ENCODE data around the gene TIMM44.

TIMM44 gene

DNA sequence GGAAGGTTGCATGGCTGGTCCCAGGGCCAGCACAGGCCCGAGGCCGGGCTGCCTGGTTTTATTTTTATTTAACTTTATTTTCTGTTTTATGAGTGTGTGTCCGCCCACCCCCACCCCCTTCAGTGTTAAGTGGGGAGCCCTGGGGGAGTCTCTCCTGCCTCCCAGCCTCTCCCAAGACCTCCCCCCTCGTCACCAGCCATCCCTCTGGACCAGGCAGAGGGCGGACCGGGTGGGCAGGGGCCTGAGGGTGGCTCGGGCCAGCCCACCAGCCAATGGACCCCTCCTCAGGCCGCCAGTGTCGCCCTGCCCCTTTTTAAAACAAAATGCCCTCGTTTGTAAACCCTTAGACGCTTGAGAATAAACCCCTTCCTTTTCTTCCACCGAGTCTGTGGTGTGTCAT is 29.4 kb downstream of the TIMM44 start:
- H3K79me1 ChIP-seq (ENCODE audit: low read length), result no peaks in the 10 kb centered on the region
- H2BK15ac ChIP-seq (replicated peaks; ENCODE audit: low read depth), result no peak overlapping the region
- no peak overlapping the region for H3K18ac ChIP-seq (ENCODE audit: low read length)
- H2AK5ac ChIP-seq (ENCODE audit: low read length), result no peak overlapping the region
- no peak overlapping the region for H3K56ac ChIP-seq (ENCODE audit: low read length)
- H3K9ac ChIP-seq (ENCODE audit: low read length), result no peak overlapping the region
- no peak overlapping the region for H3K23ac ChIP-seq (ENCODE audit: low read length)
- H3K4me2 ChIP-seq (ENCODE audit: low read length), result no peak overlapping the region
- H3K4me1 ChIP-seq (ENCODE audit: control insufficient read depth, low read depth, low read length), result no peaks in the 10 kb centered on the region
- no peak overlapping the region for H4K8ac ChIP-seq (ENCODE audit: low read depth, low read length)
- no peak overlapping the region for H4K5ac ChIP-seq (ENCODE audit: low read length)
- WGBS (ENCODE audit: extremely low coverage, insufficient coverage, low lambda C conversion rate), result no CpG with 5 or more reads among the region's 12 CpGs
- no peak overlapping the region for H2BK5ac ChIP-seq (ENCODE audit: low read length)
- H3K4me3 ChIP-seq (ENCODE audit: low read length), result no peak overlapping the region
- no peak overlapping the region for H2BK120ac ChIP-seq (ENCODE audit: low read depth, low read length)
- H3K4ac ChIP-seq (ENCODE audit: low read depth, low read length), result no peak overlapping the region
- H3K79me2 ChIP-seq (ENCODE audit: control insufficient read depth, insufficient read depth, low read length), result no peaks in the 10 kb centered on the region
- H3K36me3 ChIP-seq (ENCODE audit: control insufficient read depth, insufficient read depth, low read length), result peaks cover 3% of the 10 kb centered on the region
- no peak for DNase-seq
- H3K27ac ChIP-seq (ENCODE audit: low read depth, low read length), result no peak overlapping the region
- peaks cover 19% of the 10 kb centered on the region for H3K27me3 ChIP-seq (ENCODE audit: insufficient read depth, low read length, poor library complexity)

DNA sequence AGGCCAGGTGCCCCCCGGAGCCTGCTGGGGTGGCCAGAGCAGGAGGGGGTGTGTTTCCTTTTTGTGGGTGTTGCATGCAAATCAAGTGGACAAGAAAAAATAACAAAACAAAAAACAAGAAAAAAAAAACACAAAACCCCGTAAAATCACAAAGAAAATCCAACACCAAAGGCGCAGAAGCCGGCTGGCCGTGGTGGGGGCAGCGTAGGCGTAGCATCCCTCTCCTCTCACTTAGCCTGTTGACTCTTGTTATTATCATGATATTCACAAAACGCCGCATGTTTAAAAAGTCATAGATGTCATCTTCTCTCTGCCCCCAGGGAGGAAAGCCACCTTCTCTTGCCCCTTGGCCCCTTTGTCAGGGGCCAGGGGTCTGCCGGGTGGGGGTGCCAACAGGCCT is 29.8 kb downstream of the TIMM44 start:
- H2BK15ac ChIP-seq (replicated peaks; ENCODE audit: low read depth), result no peak overlapping the region
- no peak overlapping the region for H4K5ac ChIP-seq (ENCODE audit: low read length)
- no peak overlapping the region for H3K4ac ChIP-seq (ENCODE audit: low read depth, low read length)
- H3K79me1 ChIP-seq (ENCODE audit: low read length), result no peaks in the 10 kb centered on the region
- no peak overlapping the region for H3K27ac ChIP-seq (ENCODE audit: low read depth, low read length)
- no peak for DNase-seq
- no peak overlapping the region for H4K8ac ChIP-seq (ENCODE audit: low read depth, low read length)
- H3K27me3 ChIP-seq (ENCODE audit: insufficient read depth, low read length, poor library complexity), result peaks cover 19% of the 10 kb centered on the region
- no peak overlapping the region for H2BK5ac ChIP-seq (ENCODE audit: low read length)
- H3K4me2 ChIP-seq (ENCODE audit: low read length), result no peak overlapping the region
- no peak overlapping the region for H3K18ac ChIP-seq (ENCODE audit: low read length)
- no peak overlapping the region for H2AK5ac ChIP-seq (ENCODE audit: low read length)
- no peak overlapping the region for H3K9ac ChIP-seq (ENCODE audit: low read length)
- H3K23ac ChIP-seq (ENCODE audit: low read length), result no peak overlapping the region
- H3K56ac ChIP-seq (ENCODE audit: low read length), result no peak overlapping the region
- no CpG with 5 or more reads among the region's 10 CpGs for WGBS (ENCODE audit: extremely low coverage, insufficient coverage, low lambda C conversion rate)
- H3K36me3 ChIP-seq (ENCODE audit: control insufficient read depth, insufficient read depth, low read length), result peaks cover 3% of the 10 kb centered on the region
- no peak overlapping the region for H3K4me3 ChIP-seq (ENCODE audit: low read length)
- no peaks in the 10 kb centered on the region for H3K4me1 ChIP-seq (ENCODE audit: control insufficient read depth, low read depth, low read length)
- H2BK120ac ChIP-seq (ENCODE audit: low read depth, low read length), result no peak overlapping the region
- no peaks in the 10 kb centered on the region for H3K79me2 ChIP-seq (ENCODE audit: control insufficient read depth, insufficient read depth, low read length)

DNA sequence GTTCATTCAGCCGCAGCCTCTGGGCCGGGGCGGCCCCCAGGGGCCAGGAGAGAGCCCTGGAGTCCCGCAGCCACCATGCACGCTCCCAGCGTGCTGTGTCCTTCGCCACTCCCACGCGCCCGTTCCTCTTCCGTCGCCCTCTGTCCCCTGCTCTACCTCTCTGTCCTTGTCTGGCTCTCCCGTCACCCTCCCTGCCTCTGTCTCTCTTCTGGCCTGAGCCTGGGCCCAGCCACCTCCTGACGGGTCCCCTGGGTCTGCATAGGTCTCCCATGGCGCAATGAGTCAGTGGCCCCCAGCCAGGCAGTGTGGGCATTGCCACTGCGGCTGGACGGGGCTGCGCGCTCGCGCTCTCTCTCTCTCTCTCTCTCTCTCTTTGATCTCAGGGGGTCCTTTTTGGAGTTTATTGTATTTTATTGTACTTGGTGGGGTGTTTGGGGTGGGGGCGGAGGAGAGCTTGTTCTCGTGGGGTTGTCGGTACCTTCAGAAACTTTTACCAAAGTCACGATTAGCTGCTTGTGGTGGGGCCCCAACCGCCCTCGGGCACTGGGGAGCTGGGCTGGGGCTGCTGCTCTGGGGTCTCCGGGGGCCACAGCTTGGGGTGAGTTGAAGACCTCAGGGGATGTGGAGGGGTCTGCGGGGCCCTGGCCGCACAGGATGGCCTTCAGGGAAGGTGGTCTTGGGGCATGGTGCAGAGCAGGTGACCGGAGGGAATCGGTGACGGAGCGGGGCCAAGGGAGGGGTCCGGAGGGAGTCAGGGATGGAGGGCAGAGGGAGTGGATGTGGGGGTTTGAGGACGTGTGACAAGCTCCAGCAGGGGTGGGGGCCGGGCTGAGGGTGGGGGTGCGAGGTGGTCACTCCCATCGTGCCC is 30.5 kb downstream of the TIMM44 start:
- H3K4ac ChIP-seq (ENCODE audit: low read depth, low read length), result no peak overlapping the region
- H3K4me1 ChIP-seq (ENCODE audit: control insufficient read depth, low read depth, low read length), result no peaks in the 10 kb centered on the region
- H3K79me2 ChIP-seq (ENCODE audit: control insufficient read depth, insufficient read depth, low read length), result no peaks in the 10 kb centered on the region
- H2BK120ac ChIP-seq (ENCODE audit: low read depth, low read length), result no peak overlapping the region
- peaks cover 3% of the 10 kb centered on the region for H3K36me3 ChIP-seq (ENCODE audit: control insufficient read depth, insufficient read depth, low read length)
- DNase-seq, result no peak
- H2BK15ac ChIP-seq (replicated peaks; ENCODE audit: low read depth), result no peak overlapping the region
- H4K5ac ChIP-seq (ENCODE audit: low read length), result no peak overlapping the region
- H3K79me1 ChIP-seq (ENCODE audit: low read length), result no peaks in the 10 kb centered on the region
- H3K4me3 ChIP-seq (ENCODE audit: low read length), result no peak overlapping the region
- peaks cover 19% of the 10 kb centered on the region for H3K27me3 ChIP-seq (ENCODE audit: insufficient read depth, low read length, poor library complexity)
- no peak overlapping the region for H3K56ac ChIP-seq (ENCODE audit: low read length)
- H3K9ac ChIP-seq (ENCODE audit: low read length), result no peak overlapping the region
- WGBS (ENCODE audit: extremely low coverage, insufficient coverage, low lambda C conversion rate), result no CpG with 5 or more reads among the region's 39 CpGs
- H2BK5ac ChIP-seq (ENCODE audit: low read length), result no peak overlapping the region
- H3K27ac ChIP-seq (ENCODE audit: low read depth, low read length), result no peak overlapping the region
- no peak overlapping the region for H4K8ac ChIP-seq (ENCODE audit: low read depth, low read length)
- H3K18ac ChIP-seq (ENCODE audit: low read length), result no peak overlapping the region
- H2AK5ac ChIP-seq (ENCODE audit: low read length), result no peak overlapping the region
- no peak overlapping the region for H3K23ac ChIP-seq (ENCODE audit: low read length)
- H3K4me2 ChIP-seq (ENCODE audit: low read length), result no peak overlapping the region

GRCh38 chr19:7912144-7912696 is 31.2 kb downstream of the TIMM44 start:
- Histone ChIP-seq H4K5ac (ENCODE audit: low read length) (no peak overlapping the region), H3K36me3 (ENCODE audit: control insufficient read depth, insufficient read depth, low read length) (peaks cover 3% of the 10 kb centered on the region), H3K4me3 (ENCODE audit: low read length) (no peak overlapping the region)

GRCh38 chr19:7911508-7912143 is 31.8 kb downstream of the TIMM44 start:
- no peak overlapping the region for H3K56ac ChIP-seq (ENCODE audit: low read length)
- no peaks in the 10 kb centered on the region for H3K79me2 ChIP-seq (ENCODE audit: control insufficient read depth, insufficient read depth, low read length)
- no peak overlapping the region for H3K4me3 ChIP-seq (ENCODE audit: low read length)
- H2BK5ac ChIP-seq (ENCODE audit: low read length), result no peak overlapping the region
- H4K8ac ChIP-seq (ENCODE audit: low read depth, low read length), result no peak overlapping the region
- H2AK5ac ChIP-seq (ENCODE audit: low read length), result no peak overlapping the region
- peaks cover 12% of the 10 kb centered on the region for H3K27me3 ChIP-seq (ENCODE audit: insufficient read depth, low read length, poor library complexity)
- H2BK15ac ChIP-seq (replicated peaks; ENCODE audit: low read depth), result no peak overlapping the region
- WGBS (ENCODE audit: extremely low coverage, insufficient coverage, low lambda C conversion rate), result no CpG with 5 or more reads among the region's 18 CpGs
- H3K4me1 ChIP-seq (ENCODE audit: control insufficient read depth, low read depth, low read length), result no peaks in the 10 kb centered on the region
- no peak overlapping the region for H3K23ac ChIP-seq (ENCODE audit: low read length)
- peaks cover 4% of the 10 kb centered on the region for H3K79me1 ChIP-seq (ENCODE audit: low read length)
- H3K27ac ChIP-seq (ENCODE audit: low read depth, low read length), result no peak overlapping the region
- peaks cover 3% of the 10 kb centered on the region for H3K36me3 ChIP-seq (ENCODE audit: control insufficient read depth, insufficient read depth, low read length)
- no peak for DNase-seq
- no peak overlapping the region for H4K5ac ChIP-seq (ENCODE audit: low read length)
- no peak overlapping the region for H2BK120ac ChIP-seq (ENCODE audit: low read depth, low read length)
- H3K4ac ChIP-seq (ENCODE audit: low read depth, low read length), result no peak overlapping the region
- H3K18ac ChIP-seq (ENCODE audit: low read length), result no peak overlapping the region
- no peak overlapping the region for H3K9ac ChIP-seq (ENCODE audit: low read length)
- no peak overlapping the region for H3K4me2 ChIP-seq (ENCODE audit: low read length)

More at GRCh38 chr19:7912144-7912696, 31.2 kb downstream of the TIMM44 start:
- H3K9ac ChIP-seq (ENCODE audit: low read length), result no peak overlapping the region
- H3K4me1 ChIP-seq (ENCODE audit: control insufficient read depth, low read depth, low read length), result no peaks in the 10 kb centered on the region
- peaks cover 4% of the 10 kb centered on the region for H3K79me1 ChIP-seq (ENCODE audit: low read length)
- no peak overlapping the region for H3K27ac ChIP-seq (ENCODE audit: low read depth, low read length)
- no peak overlapping the region for H4K8ac ChIP-seq (ENCODE audit: low read depth, low read length)
- H2AK5ac ChIP-seq (ENCODE audit: low read length), result no peak overlapping the region
- no peak overlapping the region for H3K56ac ChIP-seq (ENCODE audit: low read length)
- H2BK120ac ChIP-seq (ENCODE audit: low read depth, low read length), result no peak overlapping the region
- no peak overlapping the region for H3K4me2 ChIP-seq (ENCODE audit: low read length)
- no peaks in the 10 kb centered on the region for H3K79me2 ChIP-seq (ENCODE audit: control insufficient read depth, insufficient read depth, low read length)
- no peak for DNase-seq
- no peak overlapping the region for H3K18ac ChIP-seq (ENCODE audit: low read length)
- no peak overlapping the region for H3K23ac ChIP-seq (ENCODE audit: low read length)
- H3K27me3 ChIP-seq (ENCODE audit: insufficient read depth, low read length, poor library complexity), result peaks cover 18% of the 10 kb centered on the region
- no peak overlapping the region for H2BK15ac ChIP-seq (replicated peaks; ENCODE audit: low read depth)
- H2BK5ac ChIP-seq (ENCODE audit: low read length), result no peak overlapping the region
- no CpG with 5 or more reads among the region's 31 CpGs for WGBS (ENCODE audit: extremely low coverage, insufficient coverage, low lambda C conversion rate)
- H3K4ac ChIP-seq (ENCODE audit: low read depth, low read length), result no peak overlapping the region

Measured in mesendoderm (in vitro differentiated cells).